ENCODE data around the gene TSTD1. TPM values are rescaled to one million over a fixed set of nuclear protein-coding genes. Genes with fewer than 3 reads are reported as not detected.

The TSTD1 gene
- total and polyA plus RNA-seq, 10 donors = 24.3 to 141 (median 31.0) TPM

DNA sequence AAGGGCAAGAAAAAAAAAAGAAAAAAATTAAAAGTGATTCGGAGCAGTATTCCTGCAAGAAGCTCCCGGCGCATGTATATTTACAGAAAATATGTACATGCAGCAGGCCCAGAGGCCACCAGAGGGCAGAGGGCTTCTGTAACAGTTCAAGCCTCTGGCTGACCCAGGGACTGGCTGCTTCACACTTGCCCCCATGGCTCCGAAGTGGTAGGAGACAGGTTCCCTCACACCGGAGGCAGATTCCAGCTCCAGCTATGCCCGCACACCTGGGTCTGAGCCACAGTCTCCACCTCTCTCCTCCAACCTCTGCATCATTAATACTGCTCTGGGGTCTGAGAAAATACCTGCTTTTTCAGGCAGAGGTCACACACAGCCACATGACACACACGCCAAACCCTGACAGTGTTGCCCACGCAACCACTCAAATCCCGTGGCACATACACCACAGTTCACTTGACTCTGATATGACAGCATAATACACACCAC, 33.2 kb upstream of the TSTD1 start:
- H3K4me1 ChIP-seq = peaks cover 5 to 49% (median 38%) of the 10 kb centered on the region in 6 donors
- TF ChIP-seq POLR2A (IDR thresholded peaks at IDR 0.05) (no peak), POLR2AphosphoS5 (IDR thresholded peaks at IDR 0.05) (no peak)
- TF ChIP-seq, protein P1, sequence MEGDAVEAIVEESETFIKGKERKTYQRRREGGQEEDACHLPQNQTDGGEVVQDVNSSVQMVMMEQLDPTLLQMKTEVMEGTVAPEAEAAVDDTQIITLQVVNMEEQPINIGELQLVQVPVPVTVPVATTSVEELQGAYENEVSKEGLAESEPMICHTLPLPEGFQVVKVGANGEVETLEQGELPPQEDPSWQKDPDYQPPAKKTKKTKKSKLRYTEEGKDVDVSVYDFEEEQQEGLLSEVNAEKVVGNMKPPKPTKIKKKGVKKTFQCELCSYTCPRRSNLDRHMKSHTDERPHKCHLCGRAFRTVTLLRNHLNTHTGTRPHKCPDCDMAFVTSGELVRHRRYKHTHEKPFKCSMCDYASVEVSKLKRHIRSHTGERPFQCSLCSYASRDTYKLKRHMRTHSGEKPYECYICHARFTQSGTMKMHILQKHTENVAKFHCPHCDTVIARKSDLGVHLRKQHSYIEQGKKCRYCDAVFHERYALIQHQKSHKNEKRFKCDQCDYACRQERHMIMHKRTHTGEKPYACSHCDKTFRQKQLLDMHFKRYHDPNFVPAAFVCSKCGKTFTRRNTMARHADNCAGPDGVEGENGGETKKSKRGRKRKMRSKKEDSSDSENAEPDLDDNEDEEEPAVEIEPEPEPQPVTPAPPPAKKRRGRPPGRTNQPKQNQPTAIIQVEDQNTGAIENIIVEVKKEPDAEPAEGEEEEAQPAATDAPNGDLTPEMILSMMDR (IDR thresholded peaks at IDR 0.05 in 8 of 11, conservative IDR thresholded peaks at IDR 0.05 in 3 of 11) = peak in 10 of 11 experiments; percentile 33 to 69 (median 62)
- peak; percentile 89 for DNase-seq
- H3K36me3 ChIP-seq = peaks cover 0 to 7% (median 0%) of the 10 kb centered on the region in 6 donors
- WGBS, 5 donors = 61 to 74% (median 66%) methylated on average over 9 of the region's 9 CpGs
- peak overlapping the region in 1 of 8 donors; percentile 99 for H3K27ac ChIP-seq
- no peaks in the 10 kb centered on the region for H3K9me3 ChIP-seq
- no peak overlapping the region for H3K4me3 ChIP-seq
- intact Hi-C loops (cut with DNase I; ENCODE audit: low total_unique reads) = no loop called here
- no peaks in the 10 kb centered on the region for H3K27me3 ChIP-seq (replicated peaks in 1 of 7)

DNA sequence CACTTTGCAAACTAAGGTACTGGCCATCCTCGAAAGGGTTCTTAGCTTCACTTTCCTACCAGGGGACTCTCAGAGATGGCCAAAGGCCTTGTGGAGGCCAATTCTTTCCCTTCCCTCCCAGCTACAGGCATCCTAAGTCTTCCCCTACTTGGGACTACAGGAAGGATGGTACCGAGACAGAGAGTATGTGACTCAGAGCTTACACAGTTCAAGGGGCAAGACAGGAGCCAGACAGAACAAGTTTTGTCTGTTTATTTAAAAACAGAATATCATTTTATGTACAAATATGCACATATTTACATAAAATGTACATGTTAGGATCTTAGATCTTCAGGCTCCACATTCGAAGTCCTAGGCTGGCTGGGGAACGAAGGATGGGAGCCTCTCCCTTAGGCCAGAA, 32.0 kb upstream of the TSTD1 start:
- Histone ChIP-seq H3K27me3 (replicated peaks in 1 of 7) (no peaks in the 10 kb centered on the region), H3K4me3 (peak overlapping the region in 1 of 8 donors; percentile 80), H3K4me1 (peaks cover 16 to 61% (median 50%) of the 10 kb centered on the region in 6 donors), H3K9me3 (no peaks in the 10 kb centered on the region), H3K36me3 (peaks cover 0 to 17% (median 0%) of the 10 kb centered on the region in 6 donors), H3K27ac (peak overlapping the region in 7 of 8 donors; percentile 73 to 99 (median 96))
- intact Hi-C loops (cut with DNase I; ENCODE audit: low total_unique reads) = no loop called here
- no peak for DNase-seq
- 94 to 95% (median 94%) methylated on average over 4 of the region's 4 CpGs for WGBS, 5 donors
- TF ChIP-seq POLR2AphosphoS5 (IDR thresholded peaks at IDR 0.05) = no peak
- TF ChIP-seq POLR2A (IDR thresholded peaks at IDR 0.05) = no peak
- TF ChIP-seq, protein P1 (IDR thresholded peaks at IDR 0.05 in 8 of 11, conservative IDR thresholded peaks at IDR 0.05 in 3 of 11) = no peak

DNA sequence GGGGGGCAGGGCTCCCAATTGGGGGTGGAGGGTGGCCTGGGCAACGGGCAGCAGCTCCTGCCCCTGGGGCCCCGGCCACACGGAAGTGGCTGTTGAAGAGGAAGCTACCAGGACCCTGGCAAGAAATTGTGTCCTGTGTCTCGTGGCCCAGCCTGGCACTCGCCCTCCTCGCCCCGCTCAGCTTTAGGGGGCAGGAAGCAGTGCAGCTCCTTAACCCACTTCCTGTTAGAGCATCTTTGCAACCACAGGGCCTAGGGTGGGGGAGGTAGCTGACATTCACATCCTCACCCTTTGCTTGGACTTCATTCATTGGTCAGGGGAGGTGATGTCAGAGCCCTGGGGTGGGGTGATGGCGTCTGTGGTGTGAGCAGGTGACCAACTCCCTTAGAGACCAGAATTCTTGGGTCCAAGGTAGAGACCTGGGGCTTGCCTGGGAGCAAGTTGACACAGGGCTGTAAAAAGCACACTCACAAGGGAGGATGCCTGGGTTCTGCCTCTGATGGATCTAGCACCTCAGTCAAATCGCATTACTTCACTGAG, 31.0 kb upstream of the TSTD1 start, which contains the start of gene ARHGAP30:
TSS of gene ARHGAP30 (minus strand) at position 161 of the 540 bp plus-strand sequence. CDS start 267 bp downstream, outside the sequence.
- Histone ChIP-seq H3K4me1 (peaks cover 16 to 70% (median 60%) of the 10 kb centered on the region in 6 donors), H3K27me3 (replicated peaks in 1 of 7) (no peaks in the 10 kb centered on the region), H3K36me3 (peaks cover 0 to 26% (median 0%) of the 10 kb centered on the region in 6 donors), H3K27ac (peak within 1 kb of the TSS; percentile 73 to 99 (median 96)), H3K4me3 (peak within 1 kb of the TSS; percentile 43 to 96 (median 79)), H3K9me3 (no peaks in the 10 kb centered on the region)
- peak; percentile 97 for DNase-seq
- intact Hi-C loops (cut with DNase I; ENCODE audit: low total_unique reads) = no loop called here
- 11 to 42% (median 16%) methylated on average over 6 to 9 of the region's 9 CpGs for WGBS, 5 donors
- TF ChIP-seq, protein P1 (IDR thresholded peaks at IDR 0.05 in 8 of 11, conservative IDR thresholded peaks at IDR 0.05 in 3 of 11) = peak in 1 of 11 experiments; percentile 25
- TF ChIP-seq POLR2A (IDR thresholded peaks at IDR 0.05) (peak in 2 of 3 donors; percentile 27 to 29), POLR2AphosphoS5 (IDR thresholded peaks at IDR 0.05) (peak; percentile 91 to 96 (median 95))

DNA sequence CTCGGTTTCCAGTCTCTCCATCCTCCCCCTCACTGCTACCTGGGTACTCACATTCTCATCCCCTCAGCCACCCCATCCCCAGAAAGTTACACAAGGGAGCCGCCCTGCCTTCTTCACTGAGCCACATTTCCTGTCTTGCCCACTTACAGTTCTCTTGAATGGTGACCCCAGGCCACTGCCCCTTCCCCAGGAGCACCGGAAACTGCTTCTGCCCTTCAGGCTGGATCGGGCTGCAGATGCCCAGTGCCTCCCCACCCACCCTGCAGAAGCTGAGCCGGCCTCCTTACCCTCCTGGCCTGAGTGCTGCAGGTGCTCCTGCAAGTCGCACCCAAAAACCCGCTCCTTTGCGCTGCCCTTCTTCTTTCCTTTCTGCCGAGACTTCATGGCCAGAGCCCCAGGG, 30.5 kb upstream of the TSTD1 start:
- TF ChIP-seq POLR2AphosphoS5 (IDR thresholded peaks at IDR 0.05) (no peak), POLR2A (IDR thresholded peaks at IDR 0.05) (no peak)
- TF ChIP-seq, protein P1 (IDR thresholded peaks at IDR 0.05 in 8 of 11, conservative IDR thresholded peaks at IDR 0.05 in 3 of 11) = no peak
- Histone ChIP-seq H3K36me3 (peaks cover 0 to 29% (median 0%) of the 10 kb centered on the region in 6 donors), H3K27ac (peak overlapping the region; percentile 73 to 99 (median 96)), H3K27me3 (replicated peaks in 1 of 7) (no peaks in the 10 kb centered on the region), H3K9me3 (no peaks in the 10 kb centered on the region), H3K4me3 (peak overlapping the region; percentile 43 to 96 (median 79)), H3K4me1 (peaks cover 16 to 76% (median 64%) of the 10 kb centered on the region in 6 donors)
- DNase-seq = no peak
- WGBS, 5 donors = 15 to 28% (median 16%) methylated on average over 8 to 9 of the region's 9 CpGs
- intact Hi-C loops (cut with DNase I; ENCODE audit: low total_unique reads) = no loop called here

All from spleen (tissue), 11 donors.